ENCODE results near the gene HSD3B1.
"Not testable (repeated sequence)": the region's sequence is repeated elsewhere in the genome, so short reads cannot be mapped to it uniquely, and the experiment has no call there.

Gene HSD3B1

DNA sequence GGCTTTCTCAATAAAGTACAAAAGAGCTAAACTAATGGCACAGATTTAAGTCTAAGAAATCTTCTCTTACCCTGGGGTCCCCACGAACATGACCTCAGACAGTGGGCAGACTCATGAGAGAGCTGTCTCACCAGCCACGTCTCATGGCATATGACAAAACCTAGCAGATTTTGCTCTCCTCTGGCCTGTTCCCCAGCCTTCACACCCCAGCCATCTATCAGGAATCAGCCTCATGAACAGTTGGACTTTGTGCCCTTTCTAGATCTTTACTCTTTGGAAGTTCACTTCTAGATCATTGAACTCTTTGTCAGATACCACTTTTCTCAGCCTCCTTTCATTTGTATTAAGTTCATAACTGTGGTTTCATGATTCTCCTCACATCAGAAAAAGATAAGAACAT lies 14.2 kb upstream of the HSD3B1 start:
- no peak for DNase-seq

DNA sequence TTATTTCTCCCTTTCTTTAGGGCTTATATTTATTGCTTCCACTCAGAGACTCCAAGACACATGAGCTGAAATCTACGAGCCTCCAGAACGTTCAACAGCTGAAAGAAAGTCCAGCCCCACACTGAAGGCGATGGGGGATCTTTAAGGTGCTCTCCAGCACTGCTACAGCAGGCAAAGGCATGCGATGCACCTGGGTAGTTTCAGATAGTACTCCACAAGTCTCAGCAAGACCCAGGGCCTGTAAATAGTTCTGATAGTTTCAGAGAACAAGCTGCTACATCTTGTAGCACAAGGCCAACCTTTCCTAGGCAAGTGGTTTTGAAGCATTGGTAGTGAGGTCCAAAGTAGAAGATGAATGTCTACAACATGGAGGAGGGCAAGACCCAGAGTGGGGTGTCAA lies 2.2 kb upstream of the HSD3B1 start:
- DNase-seq: no peak

DNA sequence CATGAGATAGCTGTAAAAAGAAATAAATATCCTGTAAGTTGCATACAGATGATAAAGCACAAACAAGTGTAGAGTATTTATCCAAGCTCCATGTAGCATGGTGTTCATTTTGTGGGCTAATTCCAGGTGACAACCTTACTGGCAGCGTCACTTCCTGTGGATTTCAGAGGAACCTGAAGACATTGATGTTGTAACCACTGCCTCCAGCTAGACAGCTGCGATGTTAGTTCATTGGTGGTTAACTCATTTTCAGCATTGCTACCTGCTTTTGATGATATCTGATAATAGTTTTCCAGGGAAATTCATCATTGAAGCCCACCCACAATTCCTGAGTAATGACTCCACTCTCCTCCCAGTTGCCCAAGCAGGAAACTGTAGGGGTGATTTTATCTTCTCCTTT lies 3.0 kb downstream of the HSD3B1 start:
- no peak for DNase-seq

DNA sequence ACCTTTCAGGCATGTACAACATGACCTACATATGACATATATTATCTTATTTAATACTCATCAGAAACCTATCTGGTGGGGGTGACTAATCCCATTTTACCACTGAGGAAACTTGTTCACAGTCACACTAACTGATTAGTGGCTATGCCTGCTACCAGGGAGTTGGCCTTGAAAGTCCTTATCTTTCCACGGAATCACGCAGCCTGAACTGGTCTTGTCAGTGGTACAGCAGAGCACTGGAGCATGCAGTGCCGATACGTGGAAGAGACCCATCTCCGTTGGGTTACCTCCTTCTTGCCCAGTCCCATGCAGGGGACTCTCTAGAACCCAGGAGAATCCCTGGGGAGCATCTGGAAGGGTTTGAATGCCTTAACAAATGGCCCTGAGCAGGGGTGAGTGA lies 8.2 kb downstream of the HSD3B1 start:
- no peak for DNase-seq

DNA sequence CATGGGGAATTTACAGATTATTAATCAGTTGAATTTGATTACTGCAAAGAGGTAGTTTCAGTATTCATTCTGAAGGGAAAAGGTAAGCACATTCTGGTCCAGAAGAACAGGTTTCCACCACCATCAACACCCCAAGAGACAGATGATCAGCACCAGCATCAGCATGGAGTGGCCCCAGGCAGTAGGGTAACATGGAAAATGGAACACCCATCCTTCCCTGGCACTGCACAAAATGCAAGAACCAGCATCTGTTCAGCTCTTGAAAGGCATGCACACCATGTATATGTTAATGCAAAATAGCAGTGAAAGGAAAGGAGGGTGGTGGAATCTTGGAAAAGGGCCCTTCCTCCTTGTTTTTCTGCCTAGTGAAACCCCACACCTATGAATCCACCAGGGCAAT lies 9.2 kb downstream of the HSD3B1 start:
- no peak for DNase-seq

DNA sequence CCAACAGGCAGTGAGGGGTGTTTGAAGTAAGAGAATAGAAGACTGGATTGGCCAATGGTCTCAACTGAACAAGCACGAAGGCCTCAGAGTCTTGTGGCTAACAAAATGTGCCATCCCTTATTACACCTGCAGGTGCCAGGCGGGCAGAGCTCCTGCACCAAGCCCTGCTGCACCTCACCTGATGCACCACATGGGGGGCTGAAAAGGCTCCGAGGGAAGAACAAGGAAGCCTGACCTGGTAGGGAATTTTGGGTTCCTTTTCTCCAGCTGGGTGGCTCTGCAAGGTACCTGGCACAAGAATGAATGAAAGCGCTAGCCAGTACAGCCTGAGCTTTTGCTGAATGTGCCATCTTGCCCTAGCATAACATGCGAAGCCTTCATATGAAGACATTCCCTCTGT lies 9.7 kb downstream of the HSD3B1 start:
- no peak for DNase-seq

DNA sequence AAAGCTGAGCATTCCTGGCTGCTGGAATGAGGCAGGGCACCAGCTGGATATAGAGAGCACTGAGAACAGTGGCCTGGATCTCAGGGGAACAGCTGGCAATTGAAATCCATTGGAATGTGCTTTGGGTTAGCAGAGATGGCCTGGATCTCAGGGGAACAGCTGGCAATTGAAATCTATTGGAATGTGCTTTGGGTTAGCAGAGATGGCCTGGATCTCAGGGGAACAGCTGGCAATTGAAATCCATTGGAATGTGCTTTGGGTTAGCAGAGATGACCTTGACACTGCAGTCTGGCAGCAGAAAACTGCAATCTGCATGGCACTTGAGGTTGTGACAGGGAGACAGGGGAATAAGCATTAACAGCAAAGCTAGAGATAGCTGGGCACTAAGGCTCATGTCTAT lies 10.7 kb downstream of the HSD3B1 start:
- not testable (repeated sequence) for DNase-seq

DNA sequence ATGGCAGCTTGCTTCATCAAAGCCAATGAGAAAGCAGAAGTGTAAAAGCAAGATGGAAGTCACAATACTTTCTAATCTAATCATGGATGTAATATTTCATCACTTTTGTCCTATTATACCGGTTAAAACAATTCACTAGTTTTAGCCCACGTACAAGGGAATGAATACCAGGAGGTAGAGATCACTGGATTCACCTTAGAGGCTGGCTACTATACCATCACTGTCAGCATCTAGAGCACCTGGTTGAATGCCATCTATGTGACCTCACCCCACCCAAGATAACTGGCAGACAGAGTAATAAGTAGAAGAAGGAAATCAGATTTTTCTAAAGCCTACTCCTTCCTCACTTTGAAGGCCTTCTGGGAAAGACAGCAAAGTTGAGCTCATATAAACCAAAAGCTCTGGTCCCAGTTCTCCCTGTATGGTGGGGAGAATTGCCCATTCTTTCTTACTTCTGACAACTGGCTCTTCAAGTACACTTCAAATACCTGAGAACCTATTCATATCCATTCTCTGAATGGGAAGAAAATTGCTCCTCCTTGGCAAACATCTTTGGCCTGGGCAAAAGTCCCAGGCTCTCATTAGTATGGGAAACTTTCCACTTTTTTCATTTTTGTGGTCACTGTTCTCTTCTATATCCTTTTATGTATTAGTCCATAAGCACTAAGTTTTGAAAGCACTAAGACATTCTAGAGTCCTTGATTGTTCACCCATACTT lies 24.8 kb downstream of the HSD3B1 start:
- no peak for DNase-seq

DNA sequence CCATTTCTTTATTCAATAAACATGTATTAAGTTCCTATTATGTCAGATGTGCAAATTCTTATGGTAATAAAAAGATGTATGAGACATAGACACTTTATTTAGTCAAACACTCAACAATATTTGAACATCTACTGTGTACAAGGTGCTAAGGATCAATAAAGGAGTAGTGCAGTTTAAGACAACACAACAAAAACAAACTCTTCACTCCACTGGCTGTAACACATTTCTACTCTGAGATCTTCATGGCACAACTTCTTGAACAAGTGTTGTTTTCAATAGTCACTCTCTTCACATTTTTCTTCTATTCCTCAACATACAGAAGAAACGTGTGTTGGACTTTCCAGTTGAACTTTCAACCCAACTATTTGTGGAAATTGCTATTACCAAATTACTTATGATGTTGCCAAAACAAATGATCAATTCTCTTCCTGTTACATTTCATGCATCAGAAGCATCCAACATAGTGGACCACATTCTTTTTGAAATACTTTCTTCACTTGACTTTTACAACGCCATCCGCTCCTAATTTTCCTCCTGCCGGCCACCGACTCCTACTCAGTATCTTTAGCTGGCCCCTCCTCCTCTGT lies 25.4 kb downstream of the HSD3B1 start:
- DNase-seq: no peak

DNA sequence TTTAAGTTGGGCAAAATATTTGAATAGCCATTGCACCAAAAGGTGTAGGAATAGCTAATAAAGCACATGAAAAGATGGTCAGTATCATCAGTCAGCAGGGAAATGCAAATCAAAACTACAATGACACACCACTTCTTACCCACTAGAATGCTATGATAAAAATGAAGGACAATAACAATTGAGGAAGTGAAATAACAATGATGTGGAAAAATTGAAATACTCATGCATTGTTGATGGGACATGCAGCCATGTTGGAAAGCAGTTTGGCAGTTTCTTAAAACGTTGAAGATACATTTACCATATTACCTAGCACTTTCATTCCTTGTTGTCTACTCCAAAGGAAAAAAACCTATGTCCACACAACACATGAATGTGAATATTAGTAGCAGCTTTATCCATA lies 28.4 kb downstream of the HSD3B1 start:
- no peak for DNase-seq

DNA sequence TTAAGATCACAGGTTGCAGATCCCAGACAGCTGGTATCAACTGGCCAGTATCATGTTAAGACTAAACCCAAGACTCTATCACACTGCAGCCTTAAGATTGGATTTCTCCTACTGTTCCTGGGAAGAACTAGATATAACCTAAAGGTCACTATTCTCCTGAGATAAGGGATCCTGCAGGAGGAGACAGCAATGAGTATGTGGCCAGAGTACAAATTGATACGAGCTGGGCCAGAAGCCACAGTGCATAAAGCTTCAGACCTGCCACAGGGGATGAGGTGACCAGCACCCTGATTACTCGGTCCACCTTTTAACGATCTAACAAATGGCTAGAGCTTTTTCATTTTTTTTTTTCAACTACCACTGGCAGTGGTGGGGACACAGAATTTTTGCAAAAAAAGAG lies 31.0 kb downstream of the HSD3B1 start:
- DNase-seq: no peak

DNA sequence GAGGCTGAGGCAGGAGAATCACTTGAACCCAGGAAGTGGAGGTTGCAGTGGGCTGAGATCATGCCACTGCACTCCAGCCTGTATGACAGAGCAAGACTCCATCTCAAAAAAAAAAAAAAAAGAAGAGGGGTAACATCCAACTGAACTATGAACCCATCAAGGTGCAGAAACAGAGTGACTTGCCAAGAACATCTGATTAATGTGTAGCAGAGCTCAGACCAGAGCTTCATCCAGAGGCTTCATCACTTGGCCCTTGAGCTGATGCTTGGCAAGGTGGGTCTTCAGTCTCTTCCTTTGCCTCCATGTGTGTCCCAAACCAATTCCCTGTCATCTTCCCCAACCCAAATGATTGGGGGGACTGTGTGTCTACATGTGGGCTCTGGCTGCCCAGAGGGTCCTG lies 32.6 kb downstream of the HSD3B1 start:
- DNase-seq: no peak

DNA sequence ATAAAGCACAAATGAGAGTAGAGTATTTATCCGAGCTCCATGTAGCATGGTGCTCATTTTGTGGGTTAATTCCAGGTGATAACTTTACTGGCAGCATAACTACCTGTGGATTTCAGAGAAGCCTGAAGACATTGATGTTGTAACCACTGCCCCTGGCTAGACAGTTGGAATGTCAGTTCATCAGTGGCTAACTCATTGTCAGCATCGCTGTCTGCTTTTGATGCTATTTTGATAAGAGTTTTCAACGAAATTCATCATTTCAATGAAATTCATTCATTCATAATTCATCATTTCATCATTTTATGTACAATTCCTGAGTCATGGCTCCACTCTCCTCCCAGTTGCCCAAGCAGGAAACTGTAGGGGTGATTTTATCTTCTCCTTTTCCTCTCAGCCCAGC lies 34.4 kb downstream of the HSD3B1 start:
- DNase-seq: no peak

DNA sequence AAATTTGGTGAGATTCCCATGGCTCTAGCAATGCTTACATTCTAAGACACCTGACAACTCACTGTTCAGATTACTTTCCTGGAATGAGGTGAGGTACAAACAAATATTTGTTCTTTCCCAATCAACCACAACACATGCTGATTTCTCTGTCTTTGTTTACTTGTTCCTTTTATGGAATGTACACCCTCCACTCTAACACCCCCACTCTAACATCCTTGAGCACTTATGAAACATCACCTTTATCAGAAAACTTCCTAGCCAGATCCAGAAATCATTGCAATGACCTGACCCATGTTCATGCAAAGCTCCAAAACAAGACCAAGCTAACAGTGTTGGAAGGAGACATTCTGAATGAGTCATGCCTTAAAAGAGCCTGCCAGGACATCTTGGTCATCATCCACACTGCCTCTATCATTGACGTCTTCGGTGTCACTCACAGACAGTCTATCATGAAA lies 35.5 kb downstream of the HSD3B1 start:
- DNase-seq: no peak

DNA sequence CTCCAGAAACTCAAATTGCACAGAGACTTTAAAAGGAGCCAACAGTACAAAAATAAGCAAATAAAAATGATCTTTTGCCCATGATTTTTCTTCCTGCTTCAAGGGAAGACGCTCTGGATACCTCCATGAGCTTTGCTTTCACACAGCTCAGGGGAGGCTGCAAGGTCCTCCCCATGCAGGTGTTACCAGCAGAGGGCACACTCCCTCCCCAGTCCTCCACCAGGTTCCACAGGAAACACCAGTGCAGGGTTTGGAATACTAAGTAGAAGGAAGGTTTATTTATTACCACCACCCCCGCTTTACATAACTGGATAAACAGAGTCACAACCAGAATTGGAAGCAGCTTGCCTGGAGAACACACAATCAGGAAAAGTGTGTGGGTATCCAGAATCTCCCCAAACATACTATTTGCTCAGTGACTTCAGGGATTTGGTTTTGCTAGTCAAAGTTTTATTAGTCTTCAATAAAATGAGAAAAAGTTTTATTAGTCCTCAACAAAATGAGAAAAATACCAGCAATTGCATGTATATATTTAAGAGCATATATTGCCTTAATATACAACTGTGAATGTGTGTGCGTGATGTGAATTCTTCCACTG lies 37.3 kb downstream of the HSD3B1 start:
- DNase-seq: no peak

DNA sequence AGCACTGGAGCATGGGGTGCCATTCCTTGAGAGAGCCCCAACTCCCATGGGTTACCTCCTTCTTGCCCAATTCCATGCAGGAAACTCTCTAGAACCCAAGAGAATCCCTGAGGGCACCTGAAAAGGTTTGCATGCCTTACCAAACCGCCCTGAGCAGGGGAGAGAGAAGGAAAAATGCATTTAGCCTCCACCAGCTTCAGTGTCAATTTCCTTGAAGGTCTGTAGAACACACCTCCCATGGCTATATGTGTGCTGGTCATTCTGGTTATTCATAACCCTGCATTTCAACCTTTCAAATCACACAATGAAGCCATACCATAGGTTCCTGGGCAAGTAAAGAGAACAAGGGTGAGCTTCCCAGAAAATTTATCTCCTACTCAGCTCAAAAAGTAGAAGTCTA lies 39.6 kb downstream of the HSD3B1 start:
- no peak for DNase-seq

DNA sequence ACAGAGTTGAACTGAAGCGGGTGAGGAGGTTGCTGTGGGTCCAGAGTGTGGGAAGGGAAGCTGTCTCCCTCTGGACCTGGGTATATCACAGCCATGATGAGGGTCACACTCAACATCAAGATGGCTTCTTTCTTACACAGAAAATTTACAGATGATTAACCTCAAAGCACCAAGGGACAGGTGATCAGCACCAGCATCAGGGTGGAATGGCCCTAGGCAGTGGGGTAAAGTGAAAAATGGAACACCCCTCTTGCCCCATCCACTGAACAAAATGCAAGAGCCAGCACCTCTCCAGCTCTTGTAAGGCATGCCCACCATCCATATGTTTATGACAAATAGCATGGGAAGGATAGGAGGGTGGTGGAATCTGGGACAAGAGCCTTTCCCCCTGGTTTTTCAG lies 40.3 kb downstream of the HSD3B1 start:
- no peak for DNase-seq

DNA sequence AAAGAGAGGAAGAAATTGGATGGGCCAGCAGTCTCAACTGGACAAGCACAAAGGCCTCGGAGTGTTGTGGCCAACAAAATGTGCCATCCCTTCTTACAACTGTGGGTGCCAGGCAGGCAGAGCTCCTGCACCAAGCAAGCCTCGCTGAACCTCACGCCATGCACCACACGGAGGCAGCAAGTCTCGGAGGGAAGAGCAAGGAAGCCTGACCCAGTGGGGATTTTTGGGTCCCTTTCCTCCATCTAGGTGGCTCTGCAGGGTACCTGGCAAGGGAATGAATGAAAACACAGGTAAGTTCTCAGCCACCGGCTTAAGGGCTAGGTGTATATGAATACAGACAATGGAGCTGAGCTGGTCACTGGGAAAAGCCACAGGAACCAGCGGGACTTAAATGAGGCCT lies 40.8 kb downstream of the HSD3B1 start:
- no peak for DNase-seq

DNA sequence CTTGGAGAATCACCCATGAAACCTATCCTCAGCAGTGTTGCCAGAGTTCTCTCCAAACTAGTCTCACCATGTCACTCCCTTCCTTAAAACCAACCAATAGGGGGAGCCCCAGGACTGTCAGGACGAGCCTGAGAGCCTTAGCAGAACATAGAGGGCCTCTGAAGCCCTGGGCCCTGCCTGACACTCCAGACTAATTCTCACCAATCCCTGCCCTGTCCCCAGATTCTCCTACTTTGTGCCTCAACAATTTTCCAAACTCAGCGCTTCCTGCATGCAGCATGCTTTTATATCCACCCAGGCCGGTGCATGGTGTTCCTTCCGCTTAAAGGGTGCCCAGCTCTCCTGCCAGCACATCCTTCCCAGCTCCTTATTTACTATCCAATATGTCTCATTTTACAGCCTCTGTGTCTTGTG lies 42.7 kb downstream of the HSD3B1 start:
- DNase-seq: no peak

DNA sequence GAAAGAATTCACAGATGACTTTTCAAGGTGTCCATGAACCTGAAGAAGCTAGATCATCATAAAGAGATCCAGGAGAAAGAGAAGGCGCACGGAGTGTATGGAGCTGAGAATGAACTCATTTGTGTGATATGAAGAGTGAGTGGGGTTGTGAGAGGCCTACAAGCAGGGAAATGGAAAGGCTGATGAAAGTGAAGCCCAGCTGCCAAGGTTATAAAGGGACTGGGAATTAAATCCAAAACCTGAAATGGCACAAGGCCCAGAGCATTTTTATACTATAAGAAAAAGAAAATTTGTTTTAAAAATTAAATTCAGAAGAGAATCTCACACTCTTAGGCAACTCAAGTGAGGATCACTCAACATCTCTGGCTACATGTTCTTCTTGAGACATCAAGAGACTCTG lies 43.4 kb downstream of the HSD3B1 start:
- no peak for DNase-seq

DNA sequence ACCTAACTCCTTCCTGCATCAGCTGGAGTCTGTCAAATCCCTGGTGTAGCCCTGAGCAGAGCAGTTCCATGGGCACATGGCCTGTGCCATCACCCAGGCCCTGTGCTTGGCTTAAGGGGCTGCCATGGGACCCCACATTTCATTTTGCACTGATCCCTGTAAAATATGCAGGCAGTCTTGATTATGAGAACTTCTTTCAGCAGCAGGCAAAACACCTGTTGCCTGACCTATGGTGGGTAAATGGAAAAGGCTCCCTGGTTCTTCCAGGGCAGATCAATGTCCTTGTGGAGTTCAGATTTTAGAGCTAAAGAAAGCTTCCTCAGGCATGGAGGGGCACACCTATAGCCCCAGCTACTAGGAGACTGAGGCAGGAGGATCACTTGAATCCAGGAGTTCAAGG lies 44.2 kb downstream of the HSD3B1 start:
- no peak for DNase-seq

DNA sequence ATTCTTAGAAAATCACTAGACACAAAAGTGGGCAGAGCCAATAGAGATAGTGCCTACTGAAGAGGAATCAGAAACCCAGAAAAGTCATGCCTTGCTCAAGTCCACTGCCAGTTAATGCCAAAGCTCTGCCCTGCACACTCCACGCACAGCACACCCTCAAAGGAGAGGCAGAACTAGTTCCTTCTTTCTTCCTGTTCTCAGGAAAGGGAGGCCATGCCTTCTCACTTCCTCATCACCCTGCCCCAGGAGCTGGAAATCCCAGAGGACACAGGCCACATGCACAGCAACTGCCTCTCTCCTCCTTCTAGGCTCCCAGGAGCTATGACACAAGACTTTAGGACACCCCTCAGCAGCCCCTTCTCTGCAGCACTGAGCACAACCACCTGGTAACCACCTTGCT lies 45.6 kb downstream of the HSD3B1 start:
- not testable (repeated sequence) for DNase-seq

DNA sequence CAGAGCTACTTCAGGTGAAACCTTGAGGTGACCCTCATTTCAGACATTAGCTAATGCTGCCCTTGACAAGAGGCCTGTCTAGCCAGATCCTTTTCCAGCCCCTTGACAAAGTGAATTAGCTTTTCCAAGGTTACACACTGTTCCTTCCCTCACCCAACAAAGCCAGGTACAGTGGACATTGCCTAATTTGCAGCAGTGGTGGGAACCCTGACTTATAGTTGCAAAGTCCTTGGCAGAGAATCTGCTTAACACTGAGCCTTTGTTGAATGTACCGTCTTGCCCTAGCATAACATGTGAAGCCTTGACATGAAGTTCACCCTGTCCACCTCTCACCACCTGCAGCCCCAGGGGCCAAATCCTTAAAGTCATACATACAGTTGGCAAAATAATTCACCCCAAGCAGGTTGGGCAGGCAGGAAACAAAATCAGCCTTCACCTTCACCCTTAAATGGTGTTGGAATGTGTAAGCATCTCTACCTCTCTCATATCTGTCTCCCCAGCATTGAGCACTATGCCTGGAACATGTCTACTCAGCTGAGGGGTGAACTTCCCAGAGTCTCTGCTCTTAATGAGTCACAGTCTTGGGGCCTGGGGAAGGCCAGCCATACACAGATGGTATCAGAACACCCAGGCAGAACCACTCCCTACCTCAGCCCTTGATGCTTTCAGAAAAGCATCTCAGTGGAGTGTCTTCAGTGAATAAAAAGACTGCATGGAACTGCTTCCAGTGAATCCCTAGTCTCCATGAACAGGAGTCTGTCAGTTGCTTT lies 46.5 kb downstream of the HSD3B1 start:
- not testable (repeated sequence) for DNase-seq

DNA sequence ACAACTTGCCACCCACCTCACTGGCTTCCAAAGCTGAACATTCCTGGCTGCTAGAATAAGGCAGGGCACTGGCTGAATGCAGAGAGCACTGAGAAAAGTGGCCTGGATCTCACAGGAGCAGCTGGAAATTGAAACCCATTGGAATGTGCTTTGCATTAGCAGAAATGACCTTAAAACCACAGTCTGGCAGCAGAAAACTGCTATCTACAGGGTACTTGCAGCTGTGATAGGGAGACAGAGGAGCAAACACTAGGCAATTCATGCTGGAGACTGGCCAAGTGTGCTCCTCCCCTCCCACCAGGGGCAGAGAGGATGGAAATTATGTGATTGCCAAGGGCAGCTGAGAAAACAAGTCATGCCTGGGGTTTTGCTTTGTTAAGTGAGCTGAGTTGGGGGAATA lies 47.2 kb downstream of the HSD3B1 start:
- no peak for DNase-seq
